ENCODE measurements around the gene ZMYM3. TPM values are rescaled to one million over a fixed set of nuclear protein-coding genes. Genes with fewer than 3 reads are reported as not detected.
A peak's percentile ranks its signal among the peaks of the same experiment; 100 is the strongest.

Gene ZMYM3
- total RNA-seq, 1 experiment from 2014 or later: 23.8 TPM

GRCh38 chrX:71253253-71254091 lies 468 bp downstream of the ZMYM3 start:
- DNase-seq (ENCODE audit: low read depth): peak; percentile 1

- no peak for DNase-seq (ENCODE audit: low read depth)
These were observed 1.7 kb downstream of the ZMYM3 start for GRCh38 chrX:71252221-71252620.

- no peak for DNase-seq (ENCODE audit: low read depth)
These were observed 2.4 kb downstream of the ZMYM3 start for GRCh38 chrX:71251466-71251973.

GRCh38 chrX:71250841-71251240 lies 3.1 kb downstream of the ZMYM3 start:
- DNase-seq (ENCODE audit: low read depth): no peak

GRCh38 chrX:71245159-71245558 lies 8.8 kb downstream of the ZMYM3 start:
- no peak for DNase-seq (ENCODE audit: low read depth)

- no peak for DNase-seq (ENCODE audit: low read depth)
These were observed 9.4 kb downstream of the ZMYM3 start for GRCh38 chrX:71244359-71245128.

- DNase-seq (ENCODE audit: low read depth): no peak
These were observed 12.6 kb downstream of the ZMYM3 start for GRCh38 chrX:71241301-71241700.

GRCh38 chrX:71239781-71240180 lies 14.2 kb downstream of the ZMYM3 start:
- no peak for DNase-seq (ENCODE audit: low read depth)

- DNase-seq (ENCODE audit: low read depth): no peak
These were observed 17.1 kb downstream of the ZMYM3 start for GRCh38 chrX:71236836-71237235.

- DNase-seq (ENCODE audit: low read depth): no peak
These were observed 18.5 kb downstream of the ZMYM3 start for GRCh38 chrX:71235482-71235881.

GRCh38 chrX:71228063-71228642 lies 25.8 kb downstream of the ZMYM3 start:
- DNase-seq (ENCODE audit: low read depth): no peak

GRCh38 chrX:71227370-71228062 lies 26.4 kb downstream of the ZMYM3 start:
- DNase-seq (ENCODE audit: low read depth): no peak

- DNase-seq (ENCODE audit: low read depth): no peak
These were observed 28.3 kb downstream of the ZMYM3 start for GRCh38 chrX:71225676-71226075.

GRCh38 chrX:71225009-71225408 lies 28.9 kb downstream of the ZMYM3 start:
- no peak for DNase-seq (ENCODE audit: low read depth)

- no peak for DNase-seq (ENCODE audit: low read depth)
These were observed 29.7 kb downstream of the ZMYM3 start for GRCh38 chrX:71224098-71224708.

- DNase-seq (ENCODE audit: low read depth): no peak
These were observed 31.0 kb downstream of the ZMYM3 start, which contains the start of gene GJB1 for GRCh38 chrX:71222929-71223328. GJB1 (plus strand) TSS chrX:71223224; CDS start chrX:71223708, 484 bp downstream.

GRCh38 chrX:71221145-71221544 lies 32.8 kb downstream of the ZMYM3 start:
- no peak for DNase-seq (ENCODE audit: low read depth)

GRCh38 chrX:71217298-71217697 lies 36.6 kb downstream of the ZMYM3 start:
- DNase-seq (ENCODE audit: low read depth): no peak

- no peak for DNase-seq (ENCODE audit: low read depth)
These were observed 37.5 kb downstream of the ZMYM3 start for GRCh38 chrX:71216485-71216884.

GRCh38 chrX:71215338-71215912 lies 38.5 kb downstream of the ZMYM3 start:
- no peak for DNase-seq (ENCODE audit: low read depth)
